ENCODE results near the gene MASTL. TPM values are rescaled to one million over a fixed set of nuclear protein-coding genes. Genes with fewer than 3 reads are reported as not detected.
A peak's percentile ranks its signal among the peaks of the same experiment; 100 is the strongest.
"Not testable (repeated sequence)": the region's sequence is repeated elsewhere in the genome, so short reads cannot be mapped to it uniquely, and the experiment has no call there.

MASTL gene
- 3.8 TPM for polyA plus RNA-seq

DNA sequence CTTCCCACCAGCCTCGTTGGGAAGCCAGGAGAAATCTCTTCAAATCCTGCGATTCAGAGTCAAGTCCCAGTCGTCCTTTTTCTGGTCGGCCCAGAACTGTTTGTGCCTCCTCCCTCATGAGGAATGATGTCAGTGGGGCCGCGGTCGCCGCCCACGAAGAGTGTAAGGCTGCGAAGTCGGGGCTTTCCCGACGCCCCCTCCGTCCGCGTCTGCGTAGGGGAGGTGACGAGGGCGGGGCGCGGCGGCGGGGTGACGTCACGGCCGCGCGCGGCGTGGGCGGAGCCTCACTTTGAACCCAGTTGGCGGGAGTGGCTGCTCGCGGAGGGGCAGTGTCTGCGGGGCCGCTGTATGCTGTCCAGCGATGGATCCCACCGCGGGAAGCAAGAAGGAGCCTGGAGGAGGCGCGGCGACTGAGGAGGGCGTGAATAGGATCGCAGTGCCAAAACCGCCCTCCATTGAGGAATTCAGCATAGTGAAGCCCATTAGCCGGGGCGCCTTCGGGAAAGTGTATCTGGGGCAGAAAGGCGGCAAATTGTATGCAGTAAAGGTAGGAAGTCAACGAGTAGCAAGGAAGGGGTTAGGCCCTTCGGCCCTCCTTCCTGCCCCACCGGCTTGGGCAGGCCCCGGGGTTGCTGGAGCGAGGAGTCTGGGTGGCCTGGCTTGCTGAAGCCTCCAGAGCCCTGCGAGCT, at the start of gene MASTL:
Gene MASTL (plus strand): TSS at position 287 of the 689 bp plus-strand sequence. CDS start 75 bp downstream, at position 362.
- Mint-ChIP-seq H3K27ac (peak within 1 kb of the TSS; percentile 100), H3K4me1 (peaks cover 25 to 40% (median 30%) of the 10 kb centered on the region in 3 donors), H3K36me3 (peaks cover 7% of the 10 kb centered on the region), H3K9me3 (peaks cover 0 to 3% (median 0%) of the 10 kb centered on the region in 3 donors), H3K4me3 (peak within 1 kb of the TSS; percentile 94 to 100 (median 100)), H3K27me3 (no peaks in the 10 kb centered on the region)

GRCh38 chr10:27108165-27108564, 47.0 kb upstream of the MASTL start:
- no peaks in the 10 kb centered on the region for H3K27me3 Mint-ChIP-seq
- peak overlapping the region in 1 of 3 donors; percentile 14 for H3K27ac Mint-ChIP-seq
- peaks cover 6% of the 10 kb centered on the region for H3K36me3 Mint-ChIP-seq
- no peaks in the 10 kb centered on the region for H3K4me1 Mint-ChIP-seq
- no peak overlapping the region for H3K4me3 Mint-ChIP-seq
- H3K9me3 Mint-ChIP-seq = peaks cover 1 to 3% (median 2%) of the 10 kb centered on the region in 3 donors

GRCh38 chr10:27134371-27134770, 20.8 kb upstream of the MASTL start:
- Mint-ChIP-seq H3K9me3 (no peaks in the 10 kb centered on the region), H3K4me3 (no peak overlapping the region), H3K36me3 (peaks cover 2% of the 10 kb centered on the region), H3K27ac (no peak overlapping the region), H3K4me1 (peaks cover 5 to 14% (median 8%) of the 10 kb centered on the region in 3 donors), H3K27me3 (no peaks in the 10 kb centered on the region)

- Mint-ChIP-seq H3K36me3 (no peaks in the 10 kb centered on the region), H3K4me1 (peaks cover 7 to 8% (median 7%) of the 10 kb centered on the region in 3 donors), H3K27me3 (no peaks in the 10 kb centered on the region), H3K9me3 (no peaks in the 10 kb centered on the region), H3K27ac (peak overlapping the region in 2 of 3 donors; percentile 24 to 39), H3K4me3 (no peak overlapping the region)
Measured at GRCh38 chr10:27138277-27138676, 16.9 kb upstream of the MASTL start.

DNA sequence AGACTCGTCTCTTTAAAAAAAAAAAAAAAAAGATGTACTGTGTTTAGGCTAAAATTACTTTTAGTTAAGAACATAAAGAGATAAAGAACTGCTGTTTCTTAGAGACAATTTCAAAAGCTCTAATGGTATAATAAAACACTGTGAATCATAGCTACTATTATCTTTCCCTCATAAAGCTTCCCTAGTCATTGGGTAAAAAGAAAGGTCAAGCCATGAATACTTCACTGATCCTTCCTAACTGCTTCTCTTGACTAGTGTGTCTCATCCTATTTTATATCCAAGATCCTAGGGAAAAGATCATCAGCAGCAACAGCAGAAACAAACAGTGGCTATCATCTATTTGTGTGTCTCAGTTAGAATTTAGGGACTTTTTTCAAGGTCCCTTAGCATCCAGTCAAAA, 11.5 kb upstream of the MASTL start:
- H3K9me3 Mint-ChIP-seq = no peaks in the 10 kb centered on the region
- no peak overlapping the region for H3K27ac Mint-ChIP-seq
- H3K4me3 Mint-ChIP-seq = no peak overlapping the region
- no peaks in the 10 kb centered on the region for H3K36me3 Mint-ChIP-seq
- H3K4me1 Mint-ChIP-seq = peaks cover 3 to 7% (median 6%) of the 10 kb centered on the region in 3 donors
- H3K27me3 Mint-ChIP-seq = no peaks in the 10 kb centered on the region

GRCh38 chr10:27145937-27146336, 9.2 kb upstream of the MASTL start:
- no peak overlapping the region for H3K27ac Mint-ChIP-seq
- no peaks in the 10 kb centered on the region for H3K36me3 Mint-ChIP-seq
- H3K27me3 Mint-ChIP-seq = no peaks in the 10 kb centered on the region
- no peak overlapping the region for H3K4me3 Mint-ChIP-seq
- H3K9me3 Mint-ChIP-seq = no peaks in the 10 kb centered on the region
- H3K4me1 Mint-ChIP-seq = peaks cover 9 to 10% (median 10%) of the 10 kb centered on the region in 3 donors

- Mint-ChIP-seq H3K27ac (no peak overlapping the region), H3K27me3 (no peaks in the 10 kb centered on the region), H3K4me3 (peak overlapping the region in 1 of 4 donors; percentile 34), H3K9me3 (no peaks in the 10 kb centered on the region), H3K4me1 (peaks cover 16 to 22% (median 17%) of the 10 kb centered on the region in 3 donors), H3K36me3 (no peaks in the 10 kb centered on the region)
Measured at GRCh38 chr10:27147701-27148100, 7.5 kb upstream of the MASTL start.

DNA sequence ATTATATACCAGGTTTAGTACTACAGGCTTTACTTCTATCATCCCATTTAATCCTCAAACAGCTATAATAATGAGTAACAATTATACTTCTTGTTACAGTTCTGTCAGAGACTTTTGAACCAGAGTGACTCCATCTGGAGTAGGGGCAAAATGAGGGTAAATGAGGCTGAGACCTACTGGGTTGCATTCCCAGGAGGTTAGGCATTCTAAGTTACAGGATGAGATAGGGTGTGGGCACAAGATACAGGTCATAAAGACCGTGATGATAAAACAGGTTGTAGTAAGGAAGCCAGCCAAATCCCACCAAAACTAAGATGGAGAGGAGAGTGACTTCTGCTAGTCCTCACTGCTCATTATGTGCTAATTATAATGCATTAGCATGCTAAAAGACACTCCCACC, 4.9 kb upstream of the MASTL start:
- peak overlapping the region in 2 of 3 donors; percentile 13 to 33 for H3K27ac Mint-ChIP-seq
- H3K4me3 Mint-ChIP-seq = peak overlapping the region in 2 of 4 donors; percentile 2 to 38
- no peaks in the 10 kb centered on the region for H3K27me3 Mint-ChIP-seq
- H3K4me1 Mint-ChIP-seq = peaks cover 25 to 28% (median 26%) of the 10 kb centered on the region in 3 donors
- H3K9me3 Mint-ChIP-seq = peaks cover 0 to 3% (median 0%) of the 10 kb centered on the region in 3 donors
- H3K36me3 Mint-ChIP-seq = peaks cover 5% of the 10 kb centered on the region

DNA sequence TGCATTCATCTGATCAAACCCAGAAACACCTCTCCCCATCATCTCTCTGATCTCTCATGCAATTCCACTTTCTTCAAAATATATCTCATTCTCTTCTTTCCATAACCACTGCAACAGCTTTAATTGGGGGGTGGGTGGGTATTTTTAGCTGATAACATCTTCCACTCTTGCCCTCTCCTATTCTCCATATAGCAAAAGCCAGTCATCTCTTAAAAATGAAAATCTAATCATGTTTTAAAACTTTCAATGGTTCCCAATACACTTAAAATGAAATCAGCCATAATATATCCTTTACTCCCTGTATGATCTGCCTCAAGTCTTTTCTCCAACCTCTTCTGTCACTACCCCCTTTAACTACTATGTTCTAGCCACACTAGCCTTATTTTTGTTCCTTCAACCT, 2.5 kb upstream of the MASTL start:
- peak overlapping the region; percentile 26 to 100 (median 100) for H3K27ac Mint-ChIP-seq
- H3K36me3 Mint-ChIP-seq = peaks cover 5% of the 10 kb centered on the region
- peak overlapping the region; percentile 94 to 100 (median 100) for H3K4me3 Mint-ChIP-seq
- H3K9me3 Mint-ChIP-seq = peaks cover 0 to 3% (median 0%) of the 10 kb centered on the region in 3 donors
- no peaks in the 10 kb centered on the region for H3K27me3 Mint-ChIP-seq
- H3K4me1 Mint-ChIP-seq = peaks cover 27 to 42% (median 29%) of the 10 kb centered on the region in 3 donors

- peak overlapping the region; percentile 94 to 100 (median 100) for H3K4me3 Mint-ChIP-seq
- peaks cover 7% of the 10 kb centered on the region for H3K36me3 Mint-ChIP-seq
- H3K27me3 Mint-ChIP-seq = no peaks in the 10 kb centered on the region
- H3K27ac Mint-ChIP-seq = peak overlapping the region; percentile 100
- H3K9me3 Mint-ChIP-seq = peaks cover 0 to 3% (median 0%) of the 10 kb centered on the region in 3 donors
- peaks cover 27 to 42% (median 31%) of the 10 kb centered on the region in 3 donors for H3K4me1 Mint-ChIP-seq
Measured at GRCh38 chr10:27153329-27153728, 1.8 kb upstream of the MASTL start.

DNA sequence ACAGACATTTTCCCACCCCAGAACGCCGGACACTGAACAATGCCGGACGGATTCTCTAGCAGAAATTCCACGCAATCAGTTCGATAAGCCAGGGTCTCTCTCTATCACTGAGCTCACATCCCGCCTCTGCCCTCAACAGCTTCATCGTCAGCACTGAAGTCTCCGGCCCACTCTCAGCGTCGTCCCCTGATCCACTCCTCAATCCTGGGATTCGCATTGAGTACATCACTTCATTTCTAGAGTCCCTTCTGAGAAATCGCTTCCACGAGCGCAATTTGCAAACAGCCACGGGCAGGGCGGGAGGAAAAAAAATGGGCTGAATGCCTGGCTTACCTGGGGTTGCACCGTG, 1.3 kb upstream of the MASTL start:
- peaks cover 7% of the 10 kb centered on the region for H3K36me3 Mint-ChIP-seq
- peak overlapping the region; percentile 94 to 100 (median 100) for H3K4me3 Mint-ChIP-seq
- no peaks in the 10 kb centered on the region for H3K27me3 Mint-ChIP-seq

GRCh38 chr10:27156566-27156965, 1.4 kb downstream of the MASTL start:
- H3K4me1 Mint-ChIP-seq = peaks cover 21 to 36% (median 21%) of the 10 kb centered on the region in 3 donors
- not testable (repeated sequence) for H3K27me3 Mint-ChIP-seq, H3K36me3 Mint-ChIP-seq, H3K9me3 Mint-ChIP-seq
- peak overlapping the region; percentile 100 for H3K27ac Mint-ChIP-seq
- peak overlapping the region; percentile 94 to 100 (median 100) for H3K4me3 Mint-ChIP-seq

More for the DNA sequence above, 1.3 kb upstream of the MASTL start:
- Mint-ChIP-seq H3K4me1 (peaks cover 27 to 42% (median 31%) of the 10 kb centered on the region in 3 donors), H3K9me3 (peaks cover 0 to 3% (median 0%) of the 10 kb centered on the region in 3 donors), H3K27ac (peak overlapping the region; percentile 100)

DNA sequence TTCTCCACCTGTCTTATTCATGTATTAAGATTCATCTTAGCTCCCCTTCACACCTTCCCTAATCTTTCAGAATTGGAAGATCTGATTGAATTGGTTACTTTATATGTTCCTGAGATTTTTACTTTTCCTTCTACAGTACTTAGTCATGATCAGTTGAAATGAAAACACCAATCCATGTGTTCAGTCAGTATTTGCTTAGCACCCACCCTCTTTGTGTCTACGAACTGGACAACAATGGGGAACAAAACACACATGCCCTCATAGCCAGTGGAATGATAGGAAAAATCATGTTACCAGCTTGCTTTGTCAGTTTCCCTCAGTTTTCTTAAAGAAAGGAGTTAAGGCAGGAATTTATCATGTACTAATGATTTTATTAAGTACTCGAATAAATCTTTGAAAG, 2.0 kb downstream of the MASTL start:
- no peaks in the 10 kb centered on the region for H3K27me3 Mint-ChIP-seq
- H3K27ac Mint-ChIP-seq = peak overlapping the region; percentile 90 to 100 (median 100)

GRCh38 chr10:27158421-27158820, 3.3 kb downstream of the MASTL start:
- Mint-ChIP-seq H3K36me3 (peaks cover 7% of the 10 kb centered on the region), H3K27ac (peak overlapping the region in 1 of 3 donors; percentile 70), H3K4me1 (peaks cover 8 to 24% (median 9%) of the 10 kb centered on the region in 3 donors)

More for the DNA sequence above, 2.0 kb downstream of the MASTL start:
- Mint-ChIP-seq H3K4me1 (peaks cover 18 to 35% (median 20%) of the 10 kb centered on the region in 3 donors), H3K4me3 (peak overlapping the region; percentile 76 to 100 (median 94)), H3K9me3 (peaks cover 0 to 3% (median 0%) of the 10 kb centered on the region in 3 donors), H3K36me3 (peaks cover 7% of the 10 kb centered on the region)

GRCh38 chr10:27169849-27170248, 14.7 kb downstream of the MASTL start:
- Mint-ChIP-seq H3K9me3 (no peaks in the 10 kb centered on the region), H3K27ac (no peak overlapping the region), H3K4me1 (peaks cover 0 to 1% (median 0%) of the 10 kb centered on the region in 3 donors), H3K4me3 (no peak overlapping the region), H3K36me3 (peaks cover 9% of the 10 kb centered on the region), H3K27me3 (no peaks in the 10 kb centered on the region)

More at GRCh38 chr10:27158421-27158820, 3.3 kb downstream of the MASTL start:
- Mint-ChIP-seq H3K9me3 (peaks cover 0 to 3% (median 0%) of the 10 kb centered on the region in 3 donors), H3K4me3 (peak overlapping the region in 1 of 4 donors; percentile 52), H3K27me3 (no peaks in the 10 kb centered on the region)
